A549 (cell line): ENCODE data around the gene SEPTIN10. TPM values are rescaled to one million over a fixed set of nuclear protein-coding genes. Genes with fewer than 3 reads are reported as not detected.

Experiments used
- ATAC-seq, 2 experiments: fragments of 200-7000 bp in 1 of 2; fragments of >200 bp in 1 of 2; cut with Nextera tagmentation in 1 of 2; cut with Tn5 transposase in 1 of 2; 3 replicates each; pipeline versions ENCODE4 v1.8.0 to v1.9.1; 2018 to 2020; ENCODE audit warnings: mild to moderate bottlenecking in 1 of 2, moderate library complexity in 1 of 2
- CTCF ChIA-PET: fragments of 300-600 bp; sonication (Branson Sonifier 250); formaldehyde crosslinking; extraction: SDS; loops from one replicate; lab custom pipeline; 2021; ENCODE audit warnings: antibody characterized with exemption, inconsistent platforms; lab: Yijun Ruan, JAX
- POLR2A ChIA-PET: fragments of 350-600 bp; formaldehyde crosslinking; extraction: SDS; loops from one replicate; lab custom pipeline; 2021; ENCODE audit warnings: antibody characterized with exemption, inconsistent platforms; lab: Yijun Ruan, JAX
- DNase-seq, 2 experiments: peaks; one replicate each; pipeline versions ENCODE4 v3.0.0 to v3.0.0-alpha.2; 2011 to 2016; ENCODE audit warnings: low read depth in 1 of 2, low spot score in 1 of 2
- FAIRE-seq: peaks from 2 replicates; lab custom pipeline; 2011; peaks lifted over from hg19 to GRCh38; lab: Jason Lieb, UNC
- H3K27ac ChIP-seq, 2 experiments: fragments of >200 bp; sonication (Bioruptor Twin); formaldehyde crosslinking; 3 replicates each; pipeline ENCODE4 v1.5.1; 2016 to 2017
- H3K4me1 ChIP-seq: fragments of >200 bp; sonication (Bioruptor Twin); formaldehyde crosslinking; 3 replicates; pipeline ENCODE4 v1.6.1; 2016
- H3K4me2 ChIP-seq: fragments of >200 bp; sonication (Bioruptor Twin); formaldehyde crosslinking; 3 replicates; pipeline ENCODE4 v1.6.1; 2016
- H3K4me3 ChIP-seq: fragments of >200 bp; sonication (Bioruptor Twin); formaldehyde crosslinking; 3 replicates; pipeline ENCODE4 v1.5.1; 2016
- H3K9me3 ChIP-seq: fragments of >200 bp; sonication (Bioruptor Twin); formaldehyde crosslinking; 3 replicates; pipeline ENCODE4 v1.6.1; 2016
- BHLHE40 ChIP-seq: IDR thresholded peaks from 2 replicates; pipeline ENCODE4 v1.6.1; 2012; ENCODE audit warnings: low read depth, low read length, inconsistent platforms
- CBX8 ChIP-seq: fragments of 200-600 bp; sonication (generic); IDR thresholded peaks from 2 replicates; pipeline ENCODE4 v1.6.1; 2016
- CHD2 ChIP-seq: fragments of 150-350 bp; IDR thresholded peaks from 2 replicates; pipeline ENCODE4 v1.6.1; 2014; ENCODE audit warnings: low read length; ENCODE audit not compliant: partially characterized antibody
- CHD4 ChIP-seq: fragments of 200-600 bp; sonication (generic); IDR thresholded peaks from 2 replicates; pipeline ENCODE4 v1.6.1; 2016; ENCODE audit warnings: antibody characterized with exemption, mild to moderate bottlenecking, borderline replicate concordance
- E2F6 ChIP-seq: IDR thresholded peaks from 2 replicates; pipeline ENCODE4 v1.6.1; 2012; ENCODE audit warnings: low read depth, borderline replicate concordance
- EHF ChIP-seq: fragments of 250-450 bp; sonication (Bioruptor Pico); IDR thresholded peaks from 2 replicates; pipeline ENCODE4 v1.5.0; 2020; ENCODE audit warnings: mild to moderate bottlenecking
- ESRRA ChIP-seq: fragments of 150-350 bp; IDR thresholded peaks from 2 replicates; pipeline ENCODE4 v1.6.1; 2014; ENCODE audit warnings: mild to moderate bottlenecking, low read length, borderline replicate concordance
- FOSB ChIP-seq: fragments of 250-450 bp; sonication (Bioruptor Pico); IDR thresholded peaks from 2 replicates; pipeline ENCODE4 v1.5.0; 2020; ENCODE audit warnings: mild to moderate bottlenecking, moderate library complexity
- GATA3 ChIP-seq: IDR thresholded peaks from 2 replicates; pipeline ENCODE4 v1.6.1; 2012; ENCODE audit warnings: borderline replicate concordance
- HMGXB4 ChIP-seq: fragments of 250-450 bp; sonication (Bioruptor Pico); IDR thresholded peaks from 2 replicates; pipeline ENCODE4 v1.5.0; 2021; ENCODE audit warnings: mild to moderate bottlenecking, moderate library complexity, borderline replicate concordance
- HOXB13 ChIP-seq: fragments of 250-450 bp; sonication (Bioruptor Pico); IDR thresholded peaks from 2 replicates; pipeline ENCODE4 v1.5.0; 2020; ENCODE audit warnings: low read depth, mild to moderate bottlenecking, moderate library complexity
- HOXB5 ChIP-seq: fragments of 250-450 bp; sonication (Bioruptor Pico); IDR thresholded peaks from 2 replicates; pipeline ENCODE4 v1.5.0; 2020; ENCODE audit warnings: mild to moderate bottlenecking, moderate library complexity
- JUN ChIP-seq, 2 experiments: fragments of >200 bp; sonication (Bioruptor Twin); formaldehyde crosslinking; IDR thresholded peaks; 2 replicates in 1 of 2; 3 replicates in 1 of 2; pipeline ENCODE4 v1.6.1; 2016 to 2017
- JUNB ChIP-seq: fragments of >200 bp; sonication (Bioruptor Twin); formaldehyde crosslinking; IDR thresholded peaks from 2 replicates; pipeline ENCODE4 v1.6.1; 2016
- PBX3 ChIP-seq: IDR thresholded peaks from 2 replicates; pipeline ENCODE4 v1.6.1; 2012
- POLR2A ChIP-seq: IDR thresholded peaks from 2 replicates; pipeline ENCODE4 v1.6.1; 2012; ENCODE audit warnings: mild to moderate bottlenecking, low read length
- POLR2AphosphoS2 ChIP-seq: conservative IDR thresholded peaks from 2 replicates; pipeline ENCODE4 v1.6.1; 2012; ENCODE audit warnings: low read length, improper control_type of control experiment, inconsistent platforms
- RNF2 ChIP-seq: fragments of 200-600 bp; sonication (generic); IDR thresholded peaks from 2 replicates; pipeline ENCODE4 v1.6.1; 2016; ENCODE audit warnings: low read depth, mild to moderate bottlenecking, antibody characterized with exemption, moderate library complexity, borderline replicate concordance
- SREBF2 ChIP-seq: fragments of 450-650 bp; IDR thresholded peaks from 2 replicates; pipeline ENCODE4 v1.6.1; 2014; ENCODE audit warnings: mild to moderate bottlenecking, moderate library complexity
- TFCP2L1 ChIP-seq: fragments of 250-450 bp; sonication (Bioruptor Pico); IDR thresholded peaks from 2 replicates; pipeline ENCODE4 v1.5.0; 2021; ENCODE audit warnings: mild to moderate bottlenecking
- ZFP36 ChIP-seq: fragments of 450-650 bp; IDR thresholded peaks from 2 replicates; pipeline ENCODE4 v1.6.1; 2014; ENCODE audit warnings: borderline replicate concordance; ENCODE audit not compliant: partially characterized antibody
- WGBS: methylation state at CpG from one replicate; pipeline ENCODE4 v1.1.6; 2017; ENCODE audit errors: missing lambda C conversion rate; 5-methylcytosine and 5-hydroxymethylcytosine counted together
- polyA plus RNA-seq, 4 experiments: library from polyadenylated mRNA; depleted of rRNA in 3 of 4; stranded (reverse); fragments of >200 nt; fragmentation: RNase III in 1 of 4; extraction: RNeasy Plus Mini Kit Qiagen cat#74134 plus additional on column Dnase treatment in 1 of 4; gene quantifications; 2 replicates in 3 of 4; 3 replicates in 1 of 4; pipeline ENCODE4 v1.2.3, GENCODE V29; 2011 to 2017
- TF ChIP-seq, protein P1 (sequence below): fragments of >200 bp; sonication (Bioruptor Twin); formaldehyde crosslinking; IDR thresholded peaks from 3 replicates; pipeline ENCODE4 v1.5.1; 2016
- TF ChIP-seq, protein P2 (sequence below): fragments of 450-650 bp; IDR thresholded peaks from 2 replicates; pipeline ENCODE4 v1.6.1; 2014; ENCODE audit warnings: antibody characterized with exemption
- TF ChIP-seq, protein P3 (sequence below): fragments of 250-450 bp; sonication (Bioruptor Pico); IDR thresholded peaks from 2 replicates; pipeline ENCODE4 v1.5.0; 2020; ENCODE audit warnings: low read depth, mild to moderate bottlenecking, moderate library complexity
- TF ChIP-seq, protein P4 (sequence below): fragments of 150-350 bp; IDR thresholded peaks from 2 replicates; pipeline ENCODE4 v1.6.1; 2014; ENCODE audit warnings: low read depth, mild to moderate bottlenecking, low read length
- TF ChIP-seq, protein P5 (sequence below): IDR thresholded peaks from 2 replicates; pipeline ENCODE4 v1.6.1; 2012

SEPTIN10 gene
- polyA plus RNA-seq, 2 of the 4 experiments (the other 2 are of a cell fraction) = 87.6 to 95.0 TPM

- POLR2A ChIA-PET = no interaction called here
- H3K27ac ChIP-seq = peak overlapping the region in 1 of 2 experiments; percentile 99; a peak in 1 of 6 replicates
- 60% methylated on average over 5 of the region's 5 CpGs for WGBS
- peak overlapping the region; percentile 81 for H3K4me2 ChIP-seq
- ATAC-seq = no peak
- no peak for TF ChIP-seq ESRRA
- TF ChIP-seq HOXB13 = no peak
- no peak for TF ChIP-seq TFCP2L1 (CRISPR knock-in tag)
- TF ChIP-seq POLR2AphosphoS2 = no peak
- no peak for TF ChIP-seq FOSB (CRISPR knock-in tag)
- TF ChIP-seq, protein P1, sequence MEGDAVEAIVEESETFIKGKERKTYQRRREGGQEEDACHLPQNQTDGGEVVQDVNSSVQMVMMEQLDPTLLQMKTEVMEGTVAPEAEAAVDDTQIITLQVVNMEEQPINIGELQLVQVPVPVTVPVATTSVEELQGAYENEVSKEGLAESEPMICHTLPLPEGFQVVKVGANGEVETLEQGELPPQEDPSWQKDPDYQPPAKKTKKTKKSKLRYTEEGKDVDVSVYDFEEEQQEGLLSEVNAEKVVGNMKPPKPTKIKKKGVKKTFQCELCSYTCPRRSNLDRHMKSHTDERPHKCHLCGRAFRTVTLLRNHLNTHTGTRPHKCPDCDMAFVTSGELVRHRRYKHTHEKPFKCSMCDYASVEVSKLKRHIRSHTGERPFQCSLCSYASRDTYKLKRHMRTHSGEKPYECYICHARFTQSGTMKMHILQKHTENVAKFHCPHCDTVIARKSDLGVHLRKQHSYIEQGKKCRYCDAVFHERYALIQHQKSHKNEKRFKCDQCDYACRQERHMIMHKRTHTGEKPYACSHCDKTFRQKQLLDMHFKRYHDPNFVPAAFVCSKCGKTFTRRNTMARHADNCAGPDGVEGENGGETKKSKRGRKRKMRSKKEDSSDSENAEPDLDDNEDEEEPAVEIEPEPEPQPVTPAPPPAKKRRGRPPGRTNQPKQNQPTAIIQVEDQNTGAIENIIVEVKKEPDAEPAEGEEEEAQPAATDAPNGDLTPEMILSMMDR = no peak
- no peak for TF ChIP-seq SREBF2
- TF ChIP-seq, protein P2, sequence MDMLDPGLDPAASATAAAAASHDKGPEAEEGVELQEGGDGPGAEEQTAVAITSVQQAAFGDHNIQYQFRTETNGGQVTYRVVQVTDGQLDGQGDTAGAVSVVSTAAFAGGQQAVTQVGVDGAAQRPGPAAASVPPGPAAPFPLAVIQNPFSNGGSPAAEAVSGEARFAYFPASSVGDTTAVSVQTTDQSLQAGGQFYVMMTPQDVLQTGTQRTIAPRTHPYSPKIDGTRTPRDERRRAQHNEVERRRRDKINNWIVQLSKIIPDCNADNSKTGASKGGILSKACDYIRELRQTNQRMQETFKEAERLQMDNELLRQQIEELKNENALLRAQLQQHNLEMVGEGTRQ = no peak
- no peak for TF ChIP-seq HOXB5 (CRISPR knock-in tag)
- TF ChIP-seq JUN (IDR thresholded peaks at IDR 0.05) = no peak
- TF ChIP-seq, protein P3, sequence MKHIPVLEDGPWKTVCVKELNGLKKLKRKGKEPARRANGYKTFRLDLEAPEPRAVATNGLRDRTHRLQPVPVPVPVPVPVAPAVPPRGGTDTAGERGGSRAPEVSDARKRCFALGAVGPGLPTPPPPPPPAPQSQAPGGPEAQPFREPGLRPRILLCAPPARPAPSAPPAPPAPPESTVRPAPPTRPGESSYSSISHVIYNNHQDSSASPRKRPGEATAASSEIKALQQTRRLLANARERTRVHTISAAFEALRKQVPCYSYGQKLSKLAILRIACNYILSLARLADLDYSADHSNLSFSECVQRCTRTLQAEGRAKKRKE (CRISPR knock-in tag) = no peak
- no peak for TF ChIP-seq CBX8
- no peak for TF ChIP-seq PBX3
- TF ChIP-seq GATA3 = no peak
- TF ChIP-seq CHD4 = no peak
- no peak for TF ChIP-seq E2F6
- TF ChIP-seq CHD2 = no peak
- no peak for TF ChIP-seq JUNB
- TF ChIP-seq, protein P4, sequence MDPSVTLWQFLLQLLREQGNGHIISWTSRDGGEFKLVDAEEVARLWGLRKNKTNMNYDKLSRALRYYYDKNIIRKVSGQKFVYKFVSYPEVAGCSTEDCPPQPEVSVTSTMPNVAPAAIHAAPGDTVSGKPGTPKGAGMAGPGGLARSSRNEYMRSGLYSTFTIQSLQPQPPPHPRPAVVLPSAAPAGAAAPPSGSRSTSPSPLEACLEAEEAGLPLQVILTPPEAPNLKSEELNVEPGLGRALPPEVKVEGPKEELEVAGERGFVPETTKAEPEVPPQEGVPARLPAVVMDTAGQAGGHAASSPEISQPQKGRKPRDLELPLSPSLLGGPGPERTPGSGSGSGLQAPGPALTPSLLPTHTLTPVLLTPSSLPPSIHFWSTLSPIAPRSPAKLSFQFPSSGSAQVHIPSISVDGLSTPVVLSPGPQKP = no peak
- TF ChIP-seq EHF (CRISPR knock-in tag) = no peak
- TF ChIP-seq, all 56 proteins: peak for 0
- peaks cover 36% of the 10 kb centered on the region; the same call in 2 of the 3 replicates for H3K4me1 ChIP-seq
- DNase-seq (no peak), FAIRE-seq (no peak)
- peak overlapping the region; percentile 69 for H3K4me3 ChIP-seq
- H3K9me3 ChIP-seq = no peaks in the 10 kb centered on the region
- CTCF ChIA-PET = interaction anchor here (4.9 kb wide), 1 partner anchor 70 kb away, joined by 37 read pairs; no protein-coding TSS in a partner anchor
These were observed 2.4 kb upstream of the SEPTIN10 start for GRCh38 chr2:109616184-109616583.

DNA sequence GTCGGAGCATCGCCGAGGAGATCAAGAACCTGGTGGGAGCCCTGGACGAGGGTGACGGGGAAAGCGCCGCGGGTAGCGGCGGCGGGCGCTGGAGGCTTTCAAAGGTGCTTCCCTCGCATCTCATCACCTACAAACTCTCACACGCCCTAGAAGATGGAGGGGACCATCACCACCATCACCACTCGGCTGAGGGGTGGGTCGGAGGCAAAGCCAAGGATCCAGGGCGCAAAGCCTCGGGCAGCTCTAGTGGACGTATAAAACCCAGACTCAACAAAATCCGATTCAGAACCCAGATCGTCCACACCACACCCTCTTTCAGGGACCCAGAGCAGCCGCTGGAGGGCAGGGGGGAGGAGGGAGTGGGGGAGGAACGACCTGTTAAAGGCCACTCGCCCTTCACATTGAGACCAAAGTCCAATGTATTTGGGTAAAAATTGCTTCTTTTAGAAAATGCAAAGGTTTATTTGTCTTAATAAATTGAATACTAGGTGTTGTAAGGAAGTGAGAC, 1.9 kb upstream of the SEPTIN10 start:
- CTCF ChIA-PET = interaction anchor here (0.6 to 4.9 kb wide), 4 partner anchors 13 to 70 kb away, joined by 3 to 37 read pairs (median 3); no protein-coding TSS in a partner anchor
- Histone ChIP-seq H3K4me3 (peak overlapping the region; percentile 69), H3K4me2 (peak overlapping the region; percentile 81), H3K4me1 (peaks cover 41% of the 10 kb centered on the region; the same call in 2 of the 3 replicates), H3K27ac (peak overlapping the region; percentile 92 to 99), H3K9me3 (no peaks in the 10 kb centered on the region)
- ATAC-seq = no peak
- FAIRE-seq = no peak
- DNase-seq = peak in 1 of 2 experiments; percentile 47
- WGBS = 73% methylated on average over 24 of the region's 24 CpGs
- POLR2A ChIA-PET = no interaction called here
- TF ChIP-seq, protein P1 = no peak
- TF ChIP-seq BHLHE40 (no peak), RNF2 (no peak), HMGXB4 (CRISPR knock-in tag) (no peak), POLR2A (no peak), ZFP36 (no peak)
- TF ChIP-seq, protein P5, sequence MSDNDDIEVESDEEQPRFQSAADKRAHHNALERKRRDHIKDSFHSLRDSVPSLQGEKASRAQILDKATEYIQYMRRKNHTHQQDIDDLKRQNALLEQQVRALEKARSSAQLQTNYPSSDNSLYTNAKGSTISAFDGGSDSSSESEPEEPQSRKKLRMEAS = peak; percentile 31; the same call in 1 of the 2 replicates
